MCF 10A (cell line): Measurements from ENCODE around the gene NUP85. TPM values are rescaled to one million over a fixed set of nuclear protein-coding genes. Genes with fewer than 3 reads are reported as not detected.
A peak's percentile ranks its signal among the peaks of the same experiment; 100 is the strongest.

Source experiments
- BruUV-seq: library from RNA; stranded (reverse); fragments of 400-500 nt; replicated peaks from 2 replicates; lab custom pipeline; 2021; lab: Mats Ljungman, UMichigan
- CTCF ChIA-PET: fragments of 300-600 bp; sonication (Branson Sonifier 250); formaldehyde crosslinking; extraction: SDS; loops from one replicate; lab custom pipeline; 2021; ENCODE audit warnings: antibody characterized with exemption, inconsistent platforms; lab: Yijun Ruan, JAX
- POLR2A ChIA-PET: fragments of 300-600, 350-650 bp; sonication (Branson Sonifier 250); formaldehyde crosslinking; extraction: SDS; loops from one replicate; lab custom pipeline; 2020; ENCODE audit warnings: antibody characterized with exemption, inconsistent platforms; lab: Yijun Ruan, JAX
- DNase-seq: peaks from one replicate; pipeline ENCODE4 v3.0.0-alpha.2; 2018; ENCODE audit not compliant: unreplicated experiment
- H3K27ac Mint-ChIP-seq: one replicate; pipeline ENCODE4 v1.8.0; 2022; ENCODE audit warnings: mild to moderate bottlenecking, low read depth, mixed read lengths; ENCODE audit not compliant: unreplicated experiment
- H3K27me3 Mint-ChIP-seq: one replicate; pipeline ENCODE4 v1.8.0; 2022; ENCODE audit warnings: mixed read lengths; ENCODE audit not compliant: insufficient read depth, unreplicated experiment
- H3K36me3 Mint-ChIP-seq: one replicate; pipeline ENCODE4 v1.8.0; 2022; ENCODE audit warnings: mild to moderate bottlenecking, moderate library complexity, mixed read lengths; ENCODE audit not compliant: insufficient read depth, unreplicated experiment
- H3K4me1 Mint-ChIP-seq: one replicate; pipeline ENCODE4 v1.8.0; 2022; ENCODE audit warnings: mixed read lengths; ENCODE audit not compliant: insufficient read depth, unreplicated experiment
- H3K4me3 Mint-ChIP-seq: one replicate; pipeline ENCODE4 v1.8.0; 2022; ENCODE audit warnings: mild to moderate bottlenecking, moderate library complexity, mixed read lengths; ENCODE audit not compliant: unreplicated experiment
- H3K9me3 Mint-ChIP-seq: one replicate; pipeline ENCODE4 v1.8.0; 2022; ENCODE audit warnings: mixed read lengths; ENCODE audit not compliant: unreplicated experiment
- intact Hi-C: fragments of 100-400 bp; cut with micrococcal nuclease; formaldehyde crosslinking; loops from 2 replicates; pipeline ENCODE4 v1.14.1; 2022
- total RNA-seq: library from RNA; stranded (reverse); gene quantifications from 2 replicates; pipeline ENCODE4 v1.2.3, GENCODE V29; 2022
- TF ChIP-seq, protein P1 (sequence below): fragments of 200-600 bp; IDR thresholded peaks from one replicate; pipeline ENCODE4 v1.8.0; 2022; ENCODE audit warnings: antibody characterized with exemption, mild to moderate bottlenecking; ENCODE audit not compliant: unreplicated experiment

NUP85 gene
- total RNA-seq, 1 experiment from 2014 or later = 42.3 TPM

DNA sequence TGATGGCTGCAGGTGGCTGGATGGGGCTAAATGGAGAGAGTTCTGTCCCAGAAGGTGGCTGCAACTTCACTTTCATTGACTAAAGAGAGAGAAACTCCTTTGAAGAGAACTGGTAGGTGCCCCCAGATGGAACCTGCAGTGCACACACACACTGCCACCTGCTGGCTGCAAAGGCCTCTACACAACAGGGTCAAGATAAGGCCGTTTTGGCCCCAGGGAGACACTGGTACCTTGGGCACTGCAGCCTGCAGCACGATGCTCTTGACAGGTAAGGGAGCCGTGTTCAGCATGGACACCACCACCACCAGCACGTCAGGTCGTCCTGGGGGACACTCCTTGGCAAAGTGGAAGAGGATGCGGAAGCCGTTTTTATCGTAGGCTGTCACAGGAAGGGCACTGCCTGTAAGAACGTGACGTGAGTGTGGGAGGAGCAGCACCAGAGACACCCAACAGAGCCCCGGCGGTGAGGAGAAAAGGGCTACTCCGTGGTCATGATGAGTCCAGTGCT, 33.3 kb downstream of the NUP85 start:
- H3K27ac Mint-ChIP-seq = peak overlapping the region; percentile 24
- peaks cover 54% of the 10 kb centered on the region for H3K36me3 Mint-ChIP-seq
- ChIA-PET CTCF (interaction anchor here (0.6 to 1.6 kb wide), 15 partner anchors 8 to 276 kb away, joined by 3 to 11 read pairs (median 4); partner anchors contain the start of gene MIF4GD), POLR2A (interaction anchor here (0.5 to 2.8 kb wide), 3 partner anchors 23 to 160 kb away, joined by 3 to 7 read pairs (median 3); partner anchors contain the start of genes GGA3 and MRPS7)
- TF ChIP-seq, protein P1, sequence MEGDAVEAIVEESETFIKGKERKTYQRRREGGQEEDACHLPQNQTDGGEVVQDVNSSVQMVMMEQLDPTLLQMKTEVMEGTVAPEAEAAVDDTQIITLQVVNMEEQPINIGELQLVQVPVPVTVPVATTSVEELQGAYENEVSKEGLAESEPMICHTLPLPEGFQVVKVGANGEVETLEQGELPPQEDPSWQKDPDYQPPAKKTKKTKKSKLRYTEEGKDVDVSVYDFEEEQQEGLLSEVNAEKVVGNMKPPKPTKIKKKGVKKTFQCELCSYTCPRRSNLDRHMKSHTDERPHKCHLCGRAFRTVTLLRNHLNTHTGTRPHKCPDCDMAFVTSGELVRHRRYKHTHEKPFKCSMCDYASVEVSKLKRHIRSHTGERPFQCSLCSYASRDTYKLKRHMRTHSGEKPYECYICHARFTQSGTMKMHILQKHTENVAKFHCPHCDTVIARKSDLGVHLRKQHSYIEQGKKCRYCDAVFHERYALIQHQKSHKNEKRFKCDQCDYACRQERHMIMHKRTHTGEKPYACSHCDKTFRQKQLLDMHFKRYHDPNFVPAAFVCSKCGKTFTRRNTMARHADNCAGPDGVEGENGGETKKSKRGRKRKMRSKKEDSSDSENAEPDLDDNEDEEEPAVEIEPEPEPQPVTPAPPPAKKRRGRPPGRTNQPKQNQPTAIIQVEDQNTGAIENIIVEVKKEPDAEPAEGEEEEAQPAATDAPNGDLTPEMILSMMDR = peak; percentile 85
- no peak overlapping the region for H3K4me3 Mint-ChIP-seq
- H3K4me1 Mint-ChIP-seq = peaks cover 5% of the 10 kb centered on the region
- intact Hi-C loops = loop anchor here (1.0 kb wide), 1 partner anchor 124 kb away; no protein-coding TSS in a partner anchor
- no TSS peak for BruUV-seq
- DNase-seq = peak; percentile 70
- H3K9me3 Mint-ChIP-seq = no peaks in the 10 kb centered on the region
- H3K27me3 Mint-ChIP-seq = no peaks in the 10 kb centered on the region

DNA sequence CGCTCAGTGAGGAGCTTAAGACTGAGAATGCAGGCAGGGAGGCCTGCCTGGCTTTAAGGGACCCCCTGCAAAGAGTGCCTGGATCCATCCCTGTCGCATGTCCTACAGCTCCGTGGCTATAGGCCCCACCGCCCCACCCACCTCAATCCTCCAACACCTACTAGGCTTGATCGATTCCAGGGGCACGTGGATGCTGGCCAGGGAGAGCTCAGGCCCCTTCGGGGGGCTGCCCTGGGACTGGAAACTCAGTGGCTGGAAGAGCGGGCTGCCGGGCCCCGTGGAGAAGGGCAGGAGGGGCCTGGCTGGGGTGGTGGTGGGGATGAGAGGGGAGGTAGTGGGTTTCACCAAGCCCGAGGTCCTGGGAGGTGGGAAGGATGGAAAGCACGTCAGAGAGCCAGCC, 33.7 kb downstream of the NUP85 start:
- Mint-ChIP-seq H3K27ac (peak overlapping the region; percentile 24), H3K4me3 (no peak overlapping the region), H3K27me3 (no peaks in the 10 kb centered on the region), H3K9me3 (no peaks in the 10 kb centered on the region), H3K36me3 (peaks cover 53% of the 10 kb centered on the region), H3K4me1 (peaks cover 5% of the 10 kb centered on the region)
- POLR2A ChIA-PET = interaction anchor here (0.5 to 2.8 kb wide), 6 partner anchors 8 to 179 kb away, joined by 3 to 7 read pairs (median 4); partner anchors contain the start of genes GGA3, MIF4GD, MRPS7 and NUP85
- CTCF ChIA-PET = interaction anchor here (0.6 to 1.8 kb wide), 13 partner anchors 8 to 608 kb away, joined by 3 to 11 read pairs (median 5); partner anchors contain the start of gene MIF4GD
- no peak for DNase-seq
- no TSS peak for BruUV-seq
- TF ChIP-seq, protein P1 = no peak
- intact Hi-C loops = no loop called here

DNA sequence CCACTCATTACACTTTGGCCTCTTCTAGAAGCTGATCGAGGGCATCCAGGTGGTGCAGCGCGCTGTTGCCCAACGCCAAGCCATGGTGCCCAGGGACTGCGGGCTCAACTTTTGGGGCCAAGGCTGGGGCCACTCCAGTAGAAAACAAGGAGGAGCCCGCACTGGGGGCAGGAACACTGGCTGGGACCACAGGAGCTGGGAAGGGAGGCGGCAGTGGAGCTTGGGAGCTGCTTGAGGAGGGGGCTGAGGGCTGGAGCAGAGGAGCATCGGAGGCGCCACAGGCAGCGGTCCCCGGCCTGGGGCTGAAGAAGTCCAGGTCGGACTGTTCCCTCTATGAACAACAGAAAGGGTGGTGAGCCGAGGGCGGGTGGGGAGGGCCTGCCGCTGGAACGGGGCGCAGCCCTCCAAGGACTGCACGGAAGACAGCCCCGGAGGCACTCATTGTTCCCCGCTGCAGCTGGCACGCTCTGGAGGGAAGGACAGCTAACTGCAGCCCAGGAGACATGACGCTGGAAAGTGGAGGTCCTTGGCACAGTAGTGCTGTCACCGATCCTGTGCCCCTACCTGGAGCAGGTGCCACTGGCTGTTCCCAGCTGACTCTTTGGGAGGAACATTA, 34.4 kb downstream of the NUP85 start:
- Mint-ChIP-seq H3K4me1 (peaks cover 5% of the 10 kb centered on the region), H3K4me3 (no peak overlapping the region), H3K27me3 (no peaks in the 10 kb centered on the region), H3K36me3 (peaks cover 53% of the 10 kb centered on the region), H3K27ac (no peak overlapping the region), H3K9me3 (no peaks in the 10 kb centered on the region)
- intact Hi-C loops = no loop called here
- ChIA-PET CTCF (interaction anchor here (0.6 to 1.8 kb wide), 17 partner anchors 7 to 607 kb away, joined by 3 to 11 read pairs (median 5); partner anchors contain the start of genes MIF4GD and MRPS7), POLR2A (interaction anchor here (0.6 to 2.8 kb wide), 8 partner anchors 8 to 540 kb away, joined by 3 to 7 read pairs (median 6); partner anchors contain the start of genes GGA3, MIF4GD, MRPS7 and NUP85)
- no TSS peak for BruUV-seq
- TF ChIP-seq, protein P1 = no peak
- DNase-seq = no peak
